Type B pancreatic cell (in vitro differentiated cells): ENCODE results near the gene VDR. TPM values are rescaled to one million over a fixed set of nuclear protein-coding genes. Genes with fewer than 3 reads are reported as not detected.
"Not testable (repeated sequence)": the region's sequence is repeated elsewhere in the genome, so short reads cannot be mapped to it uniquely, and the experiment has no call there.

Experiments used
- DNase-seq: peaks from one replicate; pipeline ENCODE4 v3.0.0; 2021; ENCODE audit warnings: mixed read lengths; ENCODE audit not compliant: unreplicated experiment; ENCODE audit errors: extremely low spot score
- H3K27ac Mint-ChIP-seq: 2 replicates; pipeline ENCODE4 v1.8.0; 2021; ENCODE audit warnings: mild to moderate bottlenecking, mixed read lengths
- H3K27me3 Mint-ChIP-seq: 2 replicates; pipeline ENCODE4 v1.8.0; 2021; ENCODE audit warnings: mixed read lengths
- H3K36me3 Mint-ChIP-seq: 2 replicates; pipeline ENCODE4 v1.8.0; 2021; ENCODE audit warnings: mixed read lengths
- H3K4me1 Mint-ChIP-seq: one replicate; pipeline ENCODE4 v1.8.0; 2021; ENCODE audit warnings: mixed read lengths; ENCODE audit not compliant: unreplicated experiment
- H3K4me3 Mint-ChIP-seq: 2 replicates; pipeline ENCODE4 v1.8.0; 2021; ENCODE audit warnings: mild to moderate bottlenecking, mixed read lengths
- H3K9me3 Mint-ChIP-seq: 2 replicates; pipeline ENCODE4 v1.8.0; 2021; ENCODE audit warnings: mixed read lengths
- total RNA-seq: library from RNA; stranded (reverse); gene quantifications from 2 replicates; pipeline ENCODE4 v1.2.1, GENCODE V29; 2021; ENCODE audit warnings: low replicate concordance
- TF ChIP-seq, protein P1 (sequence below): fragments of 200-600 bp; sonication (generic); conservative IDR thresholded peaks from 2 replicates; pipeline ENCODE4 v1.5.0; 2021; ENCODE audit warnings: antibody characterized with exemption, mild to moderate bottlenecking

The VDR gene
- total RNA-seq, 1 donor from 2014 or later: 0.77 TPM

DNA sequence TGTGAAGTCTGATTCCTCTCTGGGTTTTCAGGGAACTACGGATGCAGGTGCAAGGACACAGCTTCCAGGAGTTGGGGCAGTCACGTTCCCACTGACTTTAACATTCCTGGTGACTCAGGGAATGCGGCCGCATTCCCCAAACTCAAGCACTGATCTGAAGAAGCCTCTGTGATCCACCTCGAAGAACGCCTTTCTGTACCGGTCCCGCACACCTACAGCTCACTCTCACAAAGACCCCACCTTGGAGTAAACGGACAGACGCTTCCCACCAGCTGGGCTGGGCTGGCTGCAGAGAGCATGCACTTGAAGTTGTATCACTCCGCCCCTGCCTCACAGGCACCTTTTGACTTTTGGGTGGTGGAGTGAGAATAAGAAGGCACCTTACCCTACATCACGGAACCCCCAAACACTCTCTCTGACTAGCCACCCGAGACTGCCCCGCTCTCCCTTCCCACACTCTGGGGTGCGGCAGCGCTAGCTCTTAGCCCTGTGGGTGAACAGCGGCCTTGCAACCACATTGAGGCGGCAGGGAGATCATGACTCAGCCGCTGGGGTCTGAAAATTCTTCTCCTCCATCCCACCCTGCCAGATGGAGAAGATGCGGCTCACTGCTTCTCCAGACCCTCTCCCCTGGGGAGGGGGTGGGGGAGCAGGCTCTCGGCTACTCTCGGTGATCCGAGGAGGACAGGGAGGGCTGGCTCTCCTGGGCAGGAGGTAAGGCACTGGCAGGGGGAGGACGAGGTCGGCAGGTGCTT lies 61.4 kb downstream of the VDR start:
- DNase-seq: no peak
- Mint-ChIP-seq H3K27me3 (peaks cover 4% of the 10 kb centered on the region), H3K4me1 (peaks cover 11% of the 10 kb centered on the region), H3K9me3 (no peaks in the 10 kb centered on the region), H3K36me3 (no peaks in the 10 kb centered on the region), H3K27ac (no peak overlapping the region), H3K4me3 (no peak overlapping the region)
- TF ChIP-seq, protein P1, sequence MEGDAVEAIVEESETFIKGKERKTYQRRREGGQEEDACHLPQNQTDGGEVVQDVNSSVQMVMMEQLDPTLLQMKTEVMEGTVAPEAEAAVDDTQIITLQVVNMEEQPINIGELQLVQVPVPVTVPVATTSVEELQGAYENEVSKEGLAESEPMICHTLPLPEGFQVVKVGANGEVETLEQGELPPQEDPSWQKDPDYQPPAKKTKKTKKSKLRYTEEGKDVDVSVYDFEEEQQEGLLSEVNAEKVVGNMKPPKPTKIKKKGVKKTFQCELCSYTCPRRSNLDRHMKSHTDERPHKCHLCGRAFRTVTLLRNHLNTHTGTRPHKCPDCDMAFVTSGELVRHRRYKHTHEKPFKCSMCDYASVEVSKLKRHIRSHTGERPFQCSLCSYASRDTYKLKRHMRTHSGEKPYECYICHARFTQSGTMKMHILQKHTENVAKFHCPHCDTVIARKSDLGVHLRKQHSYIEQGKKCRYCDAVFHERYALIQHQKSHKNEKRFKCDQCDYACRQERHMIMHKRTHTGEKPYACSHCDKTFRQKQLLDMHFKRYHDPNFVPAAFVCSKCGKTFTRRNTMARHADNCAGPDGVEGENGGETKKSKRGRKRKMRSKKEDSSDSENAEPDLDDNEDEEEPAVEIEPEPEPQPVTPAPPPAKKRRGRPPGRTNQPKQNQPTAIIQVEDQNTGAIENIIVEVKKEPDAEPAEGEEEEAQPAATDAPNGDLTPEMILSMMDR: no peak

GRCh38 chr12:47842543-47842942 lies 62.3 kb downstream of the VDR start:
- not testable (repeated sequence) for H3K4me3 Mint-ChIP-seq, H3K27ac Mint-ChIP-seq, H3K27me3 Mint-ChIP-seq, H3K9me3 Mint-ChIP-seq, DNase-seq, H3K36me3 Mint-ChIP-seq
- peaks cover 15% of the 10 kb centered on the region for H3K4me1 Mint-ChIP-seq

- no peaks in the 10 kb centered on the region for H3K9me3 Mint-ChIP-seq
- TF ChIP-seq, protein P1: no peak
- no peak for DNase-seq
- H3K4me1 Mint-ChIP-seq: peaks cover 17% of the 10 kb centered on the region
- H3K27ac Mint-ChIP-seq: no peak overlapping the region
- H3K27me3 Mint-ChIP-seq: peaks cover 4% of the 10 kb centered on the region
- no peak overlapping the region for H3K4me3 Mint-ChIP-seq
- H3K36me3 Mint-ChIP-seq: no peaks in the 10 kb centered on the region
Measured at GRCh38 chr12:47841910-47842309, 62.9 kb downstream of the VDR start.

DNA sequence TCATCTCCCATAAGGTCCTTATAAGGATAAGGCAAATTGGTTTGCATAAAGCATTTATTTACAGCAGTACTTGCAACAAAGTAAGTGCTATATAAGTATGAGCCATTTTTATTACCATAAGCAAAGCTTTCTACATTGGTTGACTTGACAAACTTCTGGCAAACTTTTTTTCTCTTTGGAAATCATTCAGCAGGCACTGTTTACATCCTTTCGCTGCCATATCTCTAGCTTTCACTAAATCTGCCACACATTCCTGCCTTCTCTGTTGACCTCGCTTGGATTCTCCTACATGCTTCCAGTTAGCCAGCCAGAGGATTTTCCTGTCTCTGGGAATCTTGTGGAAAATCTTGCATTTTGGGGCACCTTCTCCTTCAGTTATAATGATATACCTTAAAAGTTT lies 63.3 kb downstream of the VDR start:
- H3K27me3 Mint-ChIP-seq: peaks cover 4% of the 10 kb centered on the region
- DNase-seq: no peak
- H3K36me3 Mint-ChIP-seq: no peaks in the 10 kb centered on the region
- TF ChIP-seq, protein P1: no peak
- no peak overlapping the region for H3K27ac Mint-ChIP-seq
- H3K9me3 Mint-ChIP-seq: no peaks in the 10 kb centered on the region
- H3K4me3 Mint-ChIP-seq: no peak overlapping the region
- H3K4me1 Mint-ChIP-seq: peaks cover 17% of the 10 kb centered on the region

GRCh38 chr12:47840571-47840970 lies 64.2 kb downstream of the VDR start:
- Mint-ChIP-seq H3K27ac (no peak overlapping the region), H3K36me3 (no peaks in the 10 kb centered on the region), H3K9me3 (no peaks in the 10 kb centered on the region), H3K4me3 (no peak overlapping the region), H3K27me3 (peaks cover 4% of the 10 kb centered on the region), H3K4me1 (peaks cover 24% of the 10 kb centered on the region)
- TF ChIP-seq, protein P1: no peak
- no peak for DNase-seq

DNA sequence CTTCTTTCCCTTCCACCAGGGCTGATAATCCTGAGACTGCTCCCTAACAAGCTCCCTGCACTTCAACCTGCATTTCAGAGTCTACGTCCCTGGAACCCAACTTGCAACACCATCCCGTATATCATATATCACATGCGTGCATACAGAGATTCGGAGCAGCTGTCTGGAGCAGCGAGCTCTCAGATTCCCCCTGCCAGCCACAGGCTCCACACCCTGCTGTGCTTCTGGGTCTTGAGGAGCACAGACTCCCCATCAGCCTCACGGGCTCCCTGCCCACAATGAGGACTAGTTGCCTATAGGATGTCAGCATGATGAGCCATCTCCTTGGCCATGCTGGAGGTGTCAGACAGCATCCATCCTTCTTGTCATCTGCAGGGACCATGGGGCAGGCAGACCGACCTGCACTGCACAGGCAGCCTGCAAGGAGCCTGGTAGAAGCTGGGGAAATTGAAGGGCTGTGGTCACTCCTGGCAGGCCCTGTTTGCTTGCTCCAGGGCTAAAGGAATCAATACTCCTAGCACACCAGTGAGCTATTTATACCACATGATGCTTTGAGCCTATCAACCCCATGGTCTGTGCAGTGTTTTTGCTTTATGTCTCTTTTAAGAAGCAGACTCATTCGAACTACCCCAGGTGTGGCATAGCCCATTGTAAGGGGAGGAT lies 65.4 kb downstream of the VDR start:
- H3K4me3 Mint-ChIP-seq: no peak overlapping the region

More for the DNA sequence above, 65.4 kb downstream of the VDR start:
- Mint-ChIP-seq H3K36me3 (no peaks in the 10 kb centered on the region), H3K27me3 (peaks cover 4% of the 10 kb centered on the region), H3K4me1 (peaks cover 28% of the 10 kb centered on the region), H3K9me3 (no peaks in the 10 kb centered on the region), H3K27ac (no peak overlapping the region)
- TF ChIP-seq, protein P1: no peak
- DNase-seq: no peak
